ENCODE results near the gene PPP2R2C. TPM values are rescaled to one million over a fixed set of nuclear protein-coding genes. Genes with fewer than 3 reads are reported as not detected.

Gene PPP2R2C
- total RNA-seq, 1 experiment from 2014 or later, result 26.7 TPM

DNA sequence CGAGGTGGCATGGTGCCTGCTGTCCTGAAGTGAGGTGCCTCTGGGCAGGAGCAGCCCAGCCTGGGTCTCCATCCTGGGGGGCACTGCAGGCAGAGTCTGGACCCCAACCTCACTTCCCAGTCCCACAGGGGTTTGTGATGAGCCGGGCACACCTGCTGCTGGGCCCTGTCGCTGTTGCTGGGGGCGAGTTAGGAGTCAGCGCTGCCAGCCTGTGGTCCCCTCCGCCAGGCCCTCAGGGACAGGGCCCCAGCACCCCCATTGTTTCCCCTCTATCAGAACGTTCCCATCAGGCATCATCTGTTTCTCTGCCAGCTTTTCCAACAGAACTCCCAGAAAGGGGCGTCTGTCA lies 179.3 kb downstream of the PPP2R2C start:
- in situ Hi-C loops (cut with HindIII; ENCODE audit: low pct_unique_long_range_greater_than_20kb, low sequenced_read_pairs) (no loop called here), intact Hi-C loops (cut with micrococcal nuclease; ENCODE audit: unreplicated experiment) (no loop called here)
- H3K9me3 ChIP-seq (ENCODE audit: control insufficient read depth, insufficient read depth, low read depth, low read length), result no peaks in the 10 kb centered on the region
- no peaks in the 10 kb centered on the region for H3K36me3 ChIP-seq (ENCODE audit: control insufficient read depth, insufficient read depth, low read length)
- POLR2A ChIA-PET, result no interaction called here
- H3K4me1 ChIP-seq (ENCODE audit: control insufficient read depth, insufficient read depth, low read length), result no peaks in the 10 kb centered on the region
- no peak overlapping the region for H3K4me3 ChIP-seq (ENCODE audit: low read depth in 2 of 2, low read length in 2 of 2)
- H3K27me3 ChIP-seq (ENCODE audit: control insufficient read depth, insufficient read depth, low read length), result no peaks in the 10 kb centered on the region
- no peak overlapping the region for H3K27ac ChIP-seq (ENCODE audit: low read length)
- no peak for ATAC-seq
- no TSS peak for BruUV-seq (replicated peaks)
- no peak for TF ChIP-seq SIN3A (IDR thresholded peaks at IDR 0.05; ENCODE audit: borderline replicate concordance, insufficient read depth, low read depth, low read length)
- DNase-seq (ENCODE audit: low read depth, low spot score), result no peak
- CTCF ChIA-PET, result no interaction called here

DNA sequence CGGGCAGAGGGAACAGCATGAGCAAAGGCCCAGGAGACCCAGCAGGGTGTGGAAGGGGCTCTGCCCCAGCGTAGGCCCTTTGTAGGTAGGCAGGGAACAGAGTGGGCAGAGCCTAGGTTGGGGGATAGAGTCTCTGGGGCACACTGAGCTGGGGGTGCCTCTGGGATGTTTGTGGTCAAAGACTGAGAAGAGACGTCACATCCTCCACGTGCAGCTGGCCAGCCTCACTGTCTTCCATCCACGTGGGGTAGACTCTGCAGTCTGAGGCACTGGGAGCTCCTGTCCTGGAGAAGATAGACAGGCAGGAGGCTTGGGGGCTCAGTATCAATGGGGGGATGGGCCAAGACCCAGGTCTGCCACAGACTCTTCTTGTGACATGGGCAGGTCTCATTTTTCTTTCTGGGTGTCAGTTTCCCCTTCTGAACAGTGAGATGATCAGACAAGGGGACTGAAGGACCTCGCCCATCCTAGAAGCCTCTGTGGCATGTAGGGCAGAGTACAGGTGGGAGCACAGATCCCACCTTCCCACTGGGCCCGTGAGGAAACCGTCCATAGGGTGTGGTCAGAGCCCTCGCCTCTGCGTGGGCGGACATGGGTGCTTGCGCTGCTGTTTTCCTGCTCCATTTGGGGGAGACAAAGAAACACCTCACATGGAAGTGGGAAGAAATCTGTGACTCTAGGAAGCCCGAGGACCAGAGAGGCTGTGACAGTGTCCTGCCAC lies 179.9 kb downstream of the PPP2R2C start:
- H3K27me3 ChIP-seq (ENCODE audit: control insufficient read depth, insufficient read depth, low read length), result no peaks in the 10 kb centered on the region
- H3K36me3 ChIP-seq (ENCODE audit: control insufficient read depth, insufficient read depth, low read length), result no peaks in the 10 kb centered on the region
- no peak for ATAC-seq
- POLR2A ChIA-PET, result no interaction called here
- DNase-seq (ENCODE audit: low read depth, low spot score), result no peak
- H3K27ac ChIP-seq (ENCODE audit: low read length), result no peak overlapping the region
- intact Hi-C loops (cut with micrococcal nuclease; ENCODE audit: unreplicated experiment) (no loop called here), in situ Hi-C loops (cut with HindIII; ENCODE audit: low pct_unique_long_range_greater_than_20kb, low sequenced_read_pairs) (no loop called here)
- CTCF ChIA-PET, result no interaction called here
- H3K9me3 ChIP-seq (ENCODE audit: control insufficient read depth, insufficient read depth, low read depth, low read length), result no peaks in the 10 kb centered on the region
- BruUV-seq (replicated peaks), result no TSS peak
- no peak overlapping the region for H3K4me3 ChIP-seq (ENCODE audit: low read depth in 2 of 2, low read length in 2 of 2)
- H3K4me1 ChIP-seq (ENCODE audit: control insufficient read depth, insufficient read depth, low read length), result no peaks in the 10 kb centered on the region
- no peak for TF ChIP-seq POLR2AphosphoS5 (IDR thresholded peaks at IDR 0.05; ENCODE audit: low read depth, low read length)
- TF ChIP-seq, protein P1, sequence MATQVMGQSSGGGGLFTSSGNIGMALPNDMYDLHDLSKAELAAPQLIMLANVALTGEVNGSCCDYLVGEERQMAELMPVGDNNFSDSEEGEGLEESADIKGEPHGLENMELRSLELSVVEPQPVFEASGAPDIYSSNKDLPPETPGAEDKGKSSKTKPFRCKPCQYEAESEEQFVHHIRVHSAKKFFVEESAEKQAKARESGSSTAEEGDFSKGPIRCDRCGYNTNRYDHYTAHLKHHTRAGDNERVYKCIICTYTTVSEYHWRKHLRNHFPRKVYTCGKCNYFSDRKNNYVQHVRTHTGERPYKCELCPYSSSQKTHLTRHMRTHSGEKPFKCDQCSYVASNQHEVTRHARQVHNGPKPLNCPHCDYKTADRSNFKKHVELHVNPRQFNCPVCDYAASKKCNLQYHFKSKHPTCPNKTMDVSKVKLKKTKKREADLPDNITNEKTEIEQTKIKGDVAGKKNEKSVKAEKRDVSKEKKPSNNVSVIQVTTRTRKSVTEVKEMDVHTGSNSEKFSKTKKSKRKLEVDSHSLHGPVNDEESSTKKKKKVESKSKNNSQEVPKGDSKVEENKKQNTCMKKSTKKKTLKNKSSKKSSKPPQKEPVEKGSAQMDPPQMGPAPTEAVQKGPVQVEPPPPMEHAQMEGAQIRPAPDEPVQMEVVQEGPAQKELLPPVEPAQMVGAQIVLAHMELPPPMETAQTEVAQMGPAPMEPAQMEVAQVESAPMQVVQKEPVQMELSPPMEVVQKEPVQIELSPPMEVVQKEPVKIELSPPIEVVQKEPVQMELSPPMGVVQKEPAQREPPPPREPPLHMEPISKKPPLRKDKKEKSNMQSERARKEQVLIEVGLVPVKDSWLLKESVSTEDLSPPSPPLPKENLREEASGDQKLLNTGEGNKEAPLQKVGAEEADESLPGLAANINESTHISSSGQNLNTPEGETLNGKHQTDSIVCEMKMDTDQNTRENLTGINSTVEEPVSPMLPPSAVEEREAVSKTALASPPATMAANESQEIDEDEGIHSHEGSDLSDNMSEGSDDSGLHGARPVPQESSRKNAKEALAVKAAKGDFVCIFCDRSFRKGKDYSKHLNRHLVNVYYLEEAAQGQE (IDR thresholded peaks at IDR 0.05; ENCODE audit: insufficient read depth in 1 of 2, low read depth in 2 of 2, low read length in 1 of 2), result no peak
- no peak for TF ChIP-seq CTCF (IDR thresholded peaks at IDR 0.05)
- TF ChIP-seq SIN3A (IDR thresholded peaks at IDR 0.05; ENCODE audit: borderline replicate concordance, insufficient read depth, low read depth, low read length), result no peak
- no peak for TF ChIP-seq TCF7L2 (IDR thresholded peaks at IDR 0.05; ENCODE audit: low read depth, low read length)

DNA sequence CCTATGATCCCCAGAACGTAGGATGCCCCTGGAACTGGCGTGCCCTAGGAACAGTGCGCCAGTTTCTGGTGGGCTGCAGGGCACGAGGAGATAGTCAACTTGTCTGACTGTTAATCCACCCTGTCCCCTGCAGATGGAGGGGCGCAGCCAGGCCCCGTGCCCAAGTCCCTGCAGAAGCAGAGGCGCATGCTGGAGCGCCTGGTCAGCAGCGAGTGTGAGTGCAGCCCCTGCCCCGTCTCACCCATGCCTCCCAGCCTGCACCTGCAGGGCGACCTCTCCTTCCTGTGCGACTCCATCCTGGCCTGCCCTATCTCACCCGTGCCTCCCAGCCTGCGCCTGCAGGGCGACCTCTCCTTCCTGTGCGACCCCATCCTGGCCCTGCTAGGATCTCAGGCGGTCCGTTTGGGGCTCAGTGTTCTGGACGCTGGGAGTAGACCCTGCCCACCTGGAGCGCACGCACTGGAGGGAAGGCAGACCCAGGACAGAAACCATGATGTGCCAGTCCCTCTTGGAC lies 180.6 kb downstream of the PPP2R2C start:
- intact Hi-C loops (cut with micrococcal nuclease; ENCODE audit: unreplicated experiment), result no loop called here
- TF ChIP-seq POLR2AphosphoS5 (IDR thresholded peaks at IDR 0.05; ENCODE audit: low read depth, low read length) (no peak), SIN3A (IDR thresholded peaks at IDR 0.05; ENCODE audit: borderline replicate concordance, insufficient read depth, low read depth, low read length) (no peak), CTCF (IDR thresholded peaks at IDR 0.05) (no peak), TCF7L2 (IDR thresholded peaks at IDR 0.05; ENCODE audit: low read depth, low read length) (no peak)
- TF ChIP-seq, protein P1 (IDR thresholded peaks at IDR 0.05; ENCODE audit: insufficient read depth in 1 of 2, low read depth in 2 of 2, low read length in 1 of 2), result no peak
- Histone ChIP-seq H3K36me3 (ENCODE audit: control insufficient read depth, insufficient read depth, low read length) (no peaks in the 10 kb centered on the region), H3K27ac (ENCODE audit: low read length) (no peak overlapping the region), H3K4me1 (ENCODE audit: control insufficient read depth, insufficient read depth, low read length) (no peaks in the 10 kb centered on the region), H3K4me3 (ENCODE audit: low read depth in 2 of 2, low read length in 2 of 2) (no peak overlapping the region), H3K9me3 (ENCODE audit: control insufficient read depth, insufficient read depth, low read depth, low read length) (no peaks in the 10 kb centered on the region), H3K27me3 (ENCODE audit: control insufficient read depth, insufficient read depth, low read length) (no peaks in the 10 kb centered on the region)
- ChIA-PET CTCF (no interaction called here), POLR2A (no interaction called here)
- ATAC-seq (no peak), DNase-seq (ENCODE audit: low read depth, low spot score) (no peak)
- in situ Hi-C loops (cut with HindIII; ENCODE audit: low pct_unique_long_range_greater_than_20kb, low sequenced_read_pairs), result no loop called here
- no TSS peak for BruUV-seq (replicated peaks)
